Ishikawa (cell line): ENCODE results near the gene STK17B.

Experiments used
- CEBPB ChIP-seq: IDR thresholded peaks from 2 replicates; pipeline ENCODE4 v1.6.1; 2012
- CREB1 ChIP-seq: IDR thresholded peaks from 2 replicates; pipeline ENCODE4 v1.6.1; 2012; ENCODE audit warnings: low read depth
- EGR1 ChIP-seq: IDR thresholded peaks from 2 replicates; pipeline ENCODE4 v1.6.1; 2012
- EP300 ChIP-seq: IDR thresholded peaks from 2 replicates; pipeline ENCODE4 v1.6.1; 2012; ENCODE audit warnings: borderline replicate concordance
- FOXM1 ChIP-seq: IDR thresholded peaks from 2 replicates; pipeline ENCODE4 v1.6.1; 2012; ENCODE audit warnings: low read depth, borderline replicate concordance
- MAX ChIP-seq: IDR thresholded peaks from 2 replicates; pipeline ENCODE4 v1.6.1; 2012
- NFIC ChIP-seq: IDR thresholded peaks from 2 replicates; pipeline ENCODE4 v1.6.1; 2012
- RAD21 ChIP-seq: IDR thresholded peaks from 2 replicates; pipeline ENCODE4 v1.6.1; 2012; ENCODE audit warnings: low read depth
- REST ChIP-seq: IDR thresholded peaks from 2 replicates; pipeline ENCODE4 v1.6.1; 2012; ENCODE audit warnings: low read depth, mild to moderate bottlenecking
- TAF1 ChIP-seq: IDR thresholded peaks from 2 replicates; pipeline ENCODE4 v1.6.1; 2012; ENCODE audit warnings: low read depth, mild to moderate bottlenecking
- TCF12 ChIP-seq: IDR thresholded peaks from 2 replicates; pipeline ENCODE4 v1.6.1; 2012; ENCODE audit warnings: low read depth
- TEAD4 ChIP-seq: IDR thresholded peaks from 2 replicates; pipeline ENCODE4 v1.6.1; 2012
- USF1 ChIP-seq: IDR thresholded peaks from 2 replicates; pipeline ENCODE4 v1.6.1; 2012
- YY1 ChIP-seq: IDR thresholded peaks from 2 replicates; pipeline ENCODE4 v1.6.1; 2012; ENCODE audit warnings: low read depth
- ZBTB7A ChIP-seq: IDR thresholded peaks from 2 replicates; pipeline ENCODE4 v1.6.1; 2012; ENCODE audit warnings: low read depth

STK17B gene

GRCh38 chr2:196128749-196129148 lies 42.6 kb downstream of the STK17B start:
- TF ChIP-seq REST, result no peak

GRCh38 chr2:196125596-196125995 lies 45.8 kb downstream of the STK17B start:
- TF ChIP-seq EGR1 (no peak), TEAD4 (no peak), ZBTB7A (no peak), CREB1 (no peak), CEBPB (no peak), YY1 (no peak), TAF1 (no peak), RAD21 (no peak), USF1 (no peak), TCF12 (no peak), REST (no peak), FOXM1 (no peak), MAX (no peak), EP300 (no peak), NFIC (no peak)

GRCh38 chr2:196123679-196124373 lies 47.6 kb downstream of the STK17B start:
- TF ChIP-seq ZBTB7A (no peak), TAF1 (no peak), EP300 (no peak), NFIC (no peak), FOXM1 (no peak), EGR1 (no peak), MAX (no peak), TCF12 (no peak), RAD21 (no peak)

GRCh38 chr2:196119926-196120325 lies 51.5 kb downstream of the STK17B start:
- TF ChIP-seq USF1 (no peak), MAX (no peak), RAD21 (no peak), NFIC (no peak), FOXM1 (no peak), TAF1 (no peak), REST (no peak), CEBPB (no peak), TCF12 (no peak), EP300 (no peak), EGR1 (no peak), CREB1 (no peak), TEAD4 (no peak), ZBTB7A (no peak), YY1 (no peak)

GRCh38 chr2:196117214-196117705 lies 54.1 kb downstream of the STK17B start:
- TF ChIP-seq CREB1 (no peak), CEBPB (no peak), EP300 (no peak), FOXM1 (no peak), NFIC (no peak), YY1 (no peak), EGR1 (no peak), ZBTB7A (no peak), TCF12 (no peak), MAX (no peak), TEAD4 (no peak), RAD21 (no peak), REST (no peak), TAF1 (no peak), USF1 (no peak)
